DND-41 (cell line): ENCODE data around the gene MED12L.

ENCODE experiments used
- ATAC-seq: fragments of 200-7000 bp; cut with Tn5 transposase; 3 replicates; pipeline ENCODE4 v1.9.1; 2021; ENCODE audit warnings: low read depth; ENCODE audit not compliant: insufficient read depth
- DNase-seq: peaks from one replicate; pipeline ENCODE4 v3.0.0-alpha.2; 2020
- H2AFZ ChIP-seq: 2 replicates; pipeline ENCODE4 v1.6.0; 2012; ENCODE audit warnings: low read depth, low read length
- H3K27ac ChIP-seq: 2 replicates; pipeline ENCODE4 v1.5.1; 2012; ENCODE audit warnings: low read length, inconsistent platforms
- H3K27me3 ChIP-seq: fragments of 200-600 bp; sonication (generic); 2 replicates; pipeline ENCODE4 v1.6.0; 2012; ENCODE audit warnings: low read length, mild to moderate bottlenecking, inconsistent platforms; ENCODE audit not compliant: insufficient read depth, poor library complexity
- H3K36me3 ChIP-seq: 2 replicates; pipeline ENCODE4 v1.5.1; 2012; ENCODE audit warnings: low read length, inconsistent platforms; ENCODE audit not compliant: insufficient read depth
- H3K4me1 ChIP-seq: 2 replicates; pipeline ENCODE4 v1.5.1; 2012; ENCODE audit warnings: mild to moderate bottlenecking, low read length; ENCODE audit not compliant: insufficient read depth
- H3K4me2 ChIP-seq: 2 replicates; pipeline ENCODE4 v1.6.0; 2012; ENCODE audit warnings: mild to moderate bottlenecking, moderate library complexity, low read length, inconsistent platforms; ENCODE audit not compliant: insufficient read depth
- H3K4me3 ChIP-seq, 2 experiments: fragments of 200-600 bp in 1 of 2; shearing (Covaris generic) in 1 of 2; 2 replicates each; pipeline ENCODE4 v1.5.1; 2012 to 2016; ENCODE audit warnings: inconsistent platforms in 2 of 2, low read length in 2 of 2, mild to moderate bottlenecking in 2 of 2, low read depth in 1 of 2, moderate library complexity in 1 of 2
- H3K79me2 ChIP-seq: 2 replicates; pipeline ENCODE4 v1.6.0; 2012; ENCODE audit warnings: low read length, inconsistent platforms; ENCODE audit not compliant: insufficient read depth
- H3K9ac ChIP-seq: 2 replicates; pipeline ENCODE4 v1.6.0; 2012; ENCODE audit warnings: low read depth, mild to moderate bottlenecking, inconsistent platforms, low read length, moderate library complexity
- H3K9me3 ChIP-seq: 2 replicates; pipeline ENCODE4 v1.5.1; 2012; ENCODE audit warnings: low read length, moderate library complexity, mild to moderate bottlenecking, inconsistent platforms; ENCODE audit not compliant: insufficient read depth, severe bottlenecking
- H4K20me1 ChIP-seq: 2 replicates; pipeline ENCODE4 v1.6.0; 2012; ENCODE audit warnings: low read length; ENCODE audit not compliant: insufficient read depth
- EZH2 ChIP-seq: IDR thresholded peaks from 3 replicates; pipeline ENCODE4 v1.6.1; 2012; ENCODE audit warnings: borderline replicate concordance, low read depth, mild to moderate bottlenecking, moderate library complexity, low read length, inconsistent platforms; ENCODE audit not compliant: severe bottlenecking
- TF ChIP-seq, protein P1 (sequence below): IDR thresholded peaks from 2 replicates; pipeline ENCODE4 v1.5.1; 2012; ENCODE audit warnings: borderline replicate concordance, low read length, moderate library complexity, mild to moderate bottlenecking; ENCODE audit not compliant: poor library complexity, severe bottlenecking; ENCODE audit errors: extremely low read depth

MED12L gene

GRCh38 chr3:151467069-151467468 is 381.6 kb downstream of the MED12L start:
- Histone ChIP-seq H3K27me3 (no peaks in the 10 kb centered on the region), H4K20me1 (no peaks in the 10 kb centered on the region), H3K9me3 (no peaks in the 10 kb centered on the region), H2AFZ (no peak overlapping the region), H3K9ac (no peak overlapping the region), H3K36me3 (no peaks in the 10 kb centered on the region), H3K4me2 (no peak overlapping the region), H3K79me2 (no peaks in the 10 kb centered on the region), H3K4me1 (no peaks in the 10 kb centered on the region), H3K27ac (no peak overlapping the region), H3K4me3 (no peak overlapping the region)
- ATAC-seq, result no peak
- no peak for TF ChIP-seq EZH2
- TF ChIP-seq, protein P1, sequence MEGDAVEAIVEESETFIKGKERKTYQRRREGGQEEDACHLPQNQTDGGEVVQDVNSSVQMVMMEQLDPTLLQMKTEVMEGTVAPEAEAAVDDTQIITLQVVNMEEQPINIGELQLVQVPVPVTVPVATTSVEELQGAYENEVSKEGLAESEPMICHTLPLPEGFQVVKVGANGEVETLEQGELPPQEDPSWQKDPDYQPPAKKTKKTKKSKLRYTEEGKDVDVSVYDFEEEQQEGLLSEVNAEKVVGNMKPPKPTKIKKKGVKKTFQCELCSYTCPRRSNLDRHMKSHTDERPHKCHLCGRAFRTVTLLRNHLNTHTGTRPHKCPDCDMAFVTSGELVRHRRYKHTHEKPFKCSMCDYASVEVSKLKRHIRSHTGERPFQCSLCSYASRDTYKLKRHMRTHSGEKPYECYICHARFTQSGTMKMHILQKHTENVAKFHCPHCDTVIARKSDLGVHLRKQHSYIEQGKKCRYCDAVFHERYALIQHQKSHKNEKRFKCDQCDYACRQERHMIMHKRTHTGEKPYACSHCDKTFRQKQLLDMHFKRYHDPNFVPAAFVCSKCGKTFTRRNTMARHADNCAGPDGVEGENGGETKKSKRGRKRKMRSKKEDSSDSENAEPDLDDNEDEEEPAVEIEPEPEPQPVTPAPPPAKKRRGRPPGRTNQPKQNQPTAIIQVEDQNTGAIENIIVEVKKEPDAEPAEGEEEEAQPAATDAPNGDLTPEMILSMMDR, result no peak
- DNase-seq, result no peak

DNA sequence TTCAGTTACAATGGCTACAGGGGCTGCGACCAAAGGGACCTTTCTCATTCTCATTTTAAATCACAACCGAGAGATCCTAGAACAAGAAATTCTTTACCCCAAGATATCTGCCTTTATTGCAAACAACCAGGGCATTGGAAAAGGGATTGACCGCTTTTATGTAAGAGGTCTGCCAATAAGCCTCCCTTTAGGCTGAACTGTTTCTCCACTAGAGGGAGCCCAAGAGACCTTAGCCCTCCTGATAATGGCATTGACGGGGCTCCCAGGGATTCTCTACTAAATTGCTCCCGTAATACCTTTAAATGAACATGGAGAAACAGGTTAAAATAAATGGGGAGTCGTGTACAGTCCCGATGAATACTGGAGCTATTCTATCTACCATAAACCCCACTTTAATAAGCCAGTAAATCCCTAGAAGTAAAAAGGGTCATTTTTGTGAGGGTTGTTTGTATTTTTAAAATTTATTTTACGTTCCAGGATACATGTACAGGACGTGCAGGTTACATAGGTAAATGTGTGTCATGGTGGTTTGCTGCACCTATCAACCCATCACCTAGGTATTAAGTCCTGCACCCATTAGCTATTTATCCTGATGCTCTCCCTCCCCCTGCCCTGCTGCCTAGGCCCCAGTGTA is 382.9 kb downstream of the MED12L start:
- no peak overlapping the region for H3K4me3 ChIP-seq
- H3K9ac ChIP-seq, result no peak overlapping the region
- H3K79me2 ChIP-seq, result no peaks in the 10 kb centered on the region
- H3K36me3 ChIP-seq, result no peaks in the 10 kb centered on the region
- peak; percentile 56 for DNase-seq
- TF ChIP-seq EZH2, result no peak
- TF ChIP-seq, protein P1, result peak; percentile 85
- H2AFZ ChIP-seq, result no peak overlapping the region
- no peak overlapping the region for H3K4me2 ChIP-seq
- no peaks in the 10 kb centered on the region for H3K4me1 ChIP-seq
- H3K27me3 ChIP-seq, result no peaks in the 10 kb centered on the region
- no peaks in the 10 kb centered on the region for H3K9me3 ChIP-seq
- peak; percentile 96 for ATAC-seq
- H4K20me1 ChIP-seq, result no peaks in the 10 kb centered on the region
- no peak overlapping the region for H3K27ac ChIP-seq

GRCh38 chr3:151476344-151477018 is 391.0 kb downstream of the MED12L start:
- ATAC-seq (no peak), DNase-seq (no peak)
- Histone ChIP-seq H3K9ac (no peak overlapping the region), H3K4me2 (no peak overlapping the region), H3K36me3 (no peaks in the 10 kb centered on the region), H4K20me1 (no peaks in the 10 kb centered on the region), H3K27ac (no peak overlapping the region), H3K4me1 (no peaks in the 10 kb centered on the region), H3K27me3 (no peaks in the 10 kb centered on the region), H3K79me2 (no peaks in the 10 kb centered on the region), H3K4me3 (no peak overlapping the region), H3K9me3 (no peaks in the 10 kb centered on the region), H2AFZ (peak overlapping the region; percentile 27; the same call in 1 of the 2 replicates)
- TF ChIP-seq EZH2, result no peak
- TF ChIP-seq, protein P1, result no peak
